CD4-positive, alpha-beta T cell treated with Interferon gamma for 1 hour (primary cell): ENCODE measurements around the gene CDH15.

Source experiments
- DNase-seq: peaks from one replicate; pipeline ENCODE4 v3.0.0-alpha.2; 2020

CDH15 gene, protein sequence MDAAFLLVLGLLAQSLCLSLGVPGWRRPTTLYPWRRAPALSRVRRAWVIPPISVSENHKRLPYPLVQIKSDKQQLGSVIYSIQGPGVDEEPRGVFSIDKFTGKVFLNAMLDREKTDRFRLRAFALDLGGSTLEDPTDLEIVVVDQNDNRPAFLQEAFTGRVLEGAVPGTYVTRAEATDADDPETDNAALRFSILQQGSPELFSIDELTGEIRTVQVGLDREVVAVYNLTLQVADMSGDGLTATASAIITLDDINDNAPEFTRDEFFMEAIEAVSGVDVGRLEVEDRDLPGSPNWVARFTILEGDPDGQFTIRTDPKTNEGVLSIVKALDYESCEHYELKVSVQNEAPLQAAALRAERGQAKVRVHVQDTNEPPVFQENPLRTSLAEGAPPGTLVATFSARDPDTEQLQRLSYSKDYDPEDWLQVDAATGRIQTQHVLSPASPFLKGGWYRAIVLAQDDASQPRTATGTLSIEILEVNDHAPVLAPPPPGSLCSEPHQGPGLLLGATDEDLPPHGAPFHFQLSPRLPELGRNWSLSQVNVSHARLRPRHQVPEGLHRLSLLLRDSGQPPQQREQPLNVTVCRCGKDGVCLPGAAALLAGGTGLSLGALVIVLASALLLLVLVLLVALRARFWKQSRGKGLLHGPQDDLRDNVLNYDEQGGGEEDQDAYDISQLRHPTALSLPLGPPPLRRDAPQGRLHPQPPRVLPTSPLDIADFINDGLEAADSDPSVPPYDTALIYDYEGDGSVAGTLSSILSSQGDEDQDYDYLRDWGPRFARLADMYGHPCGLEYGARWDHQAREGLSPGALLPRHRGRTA

DNA sequence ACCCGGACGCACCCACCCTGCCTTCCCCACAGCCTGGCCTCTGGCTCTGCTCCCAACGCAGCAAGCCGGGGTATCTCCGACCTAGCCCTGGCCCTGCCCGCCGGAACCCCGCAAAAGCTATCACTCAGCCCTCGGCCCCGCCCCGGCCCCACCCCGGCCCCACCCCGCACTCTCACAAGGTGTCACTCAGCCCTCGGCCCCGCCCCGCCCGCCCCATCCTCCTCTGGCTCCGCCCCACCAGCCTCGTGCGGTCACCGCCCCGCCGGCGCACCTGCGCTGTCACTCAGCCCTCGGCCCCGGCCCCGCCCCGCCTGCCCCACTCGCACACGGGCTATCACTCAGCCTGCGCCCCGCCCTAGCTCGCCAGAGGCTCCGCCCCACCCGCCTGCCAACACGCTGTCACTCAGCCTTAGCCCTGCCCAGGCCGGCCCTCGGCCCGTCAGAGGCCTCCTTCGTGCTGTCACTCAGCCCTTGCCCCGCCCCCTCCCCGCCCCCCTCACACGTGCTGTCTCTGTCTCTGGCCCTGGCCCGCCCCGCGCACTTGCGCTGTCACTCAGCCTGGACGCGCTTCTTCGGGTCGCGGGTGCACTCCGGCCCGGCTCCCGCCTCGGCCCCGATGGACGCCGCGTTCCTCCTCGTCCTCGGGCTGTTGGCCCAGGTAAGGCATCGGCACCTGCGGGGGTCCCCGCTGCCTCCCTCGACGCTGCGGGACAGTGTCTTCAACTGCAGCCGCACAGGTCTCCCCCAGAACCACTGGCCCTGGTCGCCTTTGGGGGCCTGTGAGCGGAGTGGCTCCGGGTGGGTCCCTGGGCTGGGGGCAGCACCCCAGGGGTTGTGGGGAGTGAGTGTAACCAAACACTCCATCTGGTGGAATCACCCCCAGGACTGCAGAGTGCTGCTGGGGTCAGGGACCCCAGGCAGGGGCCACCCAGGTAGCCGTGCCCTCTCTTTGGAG lies at the start of gene CDH15:
Gene CDH15 (plus strand): TSS at position 533 of the 955 bp plus-strand sequence. CDS start 84 bp downstream, at position 617.
- DNase-seq = peak; percentile 98

DNA sequence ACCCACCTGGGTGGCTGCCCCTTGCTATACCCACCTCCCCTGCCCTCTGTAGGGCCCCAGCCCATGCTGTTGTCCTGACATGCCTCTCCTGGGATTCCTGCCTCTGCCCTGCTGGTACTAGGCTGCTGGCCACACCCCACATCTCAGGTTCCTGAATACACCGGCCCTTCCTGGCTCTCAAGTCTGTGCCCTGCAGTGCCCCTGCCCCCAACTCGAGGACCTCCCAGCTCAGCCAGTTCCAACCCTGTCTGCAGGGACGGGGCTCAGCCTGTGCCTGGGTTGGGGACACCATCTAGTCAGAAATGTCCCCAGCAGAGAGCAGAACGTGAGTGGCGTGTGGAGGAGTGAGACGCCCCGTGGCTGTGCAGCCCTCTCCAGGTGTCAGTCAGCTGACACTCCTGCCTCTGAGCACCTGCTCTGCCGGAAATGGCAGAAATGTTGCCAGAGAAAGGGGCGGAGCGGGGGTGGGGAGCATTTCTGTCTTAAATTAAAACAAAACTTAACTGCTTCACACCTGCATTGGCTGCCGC lies 49.2 kb upstream of the CDH15 start:
- DNase-seq = peak; percentile 75

DNA sequence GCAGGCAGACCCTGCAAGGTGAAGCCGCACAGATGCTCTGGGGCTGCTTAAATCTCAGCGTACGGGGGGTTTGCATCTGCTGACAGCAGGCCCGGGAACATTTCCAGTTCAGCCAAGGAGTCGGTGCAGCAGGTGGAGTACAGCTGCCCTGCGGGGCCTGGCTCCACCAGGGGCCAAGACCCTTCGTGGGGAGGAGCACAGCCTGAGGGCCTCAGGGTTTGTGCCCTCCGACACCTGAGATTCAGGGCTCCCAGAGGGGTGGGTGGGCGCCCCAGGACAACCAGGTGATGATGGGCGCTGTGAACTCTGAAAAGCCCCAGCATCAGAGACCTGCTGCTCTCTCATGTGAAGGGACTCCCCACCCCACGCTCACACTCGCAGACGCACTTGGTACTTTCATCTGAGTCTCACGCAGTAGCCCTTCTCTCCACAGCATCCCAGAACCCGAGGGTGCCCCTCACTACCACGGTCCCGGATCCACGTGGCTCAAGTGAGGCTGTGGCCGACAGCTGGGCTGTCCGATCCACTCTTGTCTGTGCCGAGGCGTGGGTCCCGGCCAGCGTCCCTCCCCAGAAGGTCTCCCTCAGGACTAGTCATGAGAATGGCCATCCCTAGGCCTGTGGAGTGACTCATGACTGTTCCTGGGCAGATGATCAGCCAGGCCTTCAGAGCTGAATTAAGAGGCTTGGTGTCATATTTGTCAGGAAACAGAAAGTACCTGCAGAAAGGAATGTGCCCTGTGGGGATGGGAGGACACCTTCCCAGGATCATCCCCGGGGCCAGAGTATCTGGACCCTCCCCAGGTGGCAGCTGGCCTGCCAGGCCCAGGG lies 48.3 kb upstream of the CDH15 start:
- no peak for DNase-seq

DNA sequence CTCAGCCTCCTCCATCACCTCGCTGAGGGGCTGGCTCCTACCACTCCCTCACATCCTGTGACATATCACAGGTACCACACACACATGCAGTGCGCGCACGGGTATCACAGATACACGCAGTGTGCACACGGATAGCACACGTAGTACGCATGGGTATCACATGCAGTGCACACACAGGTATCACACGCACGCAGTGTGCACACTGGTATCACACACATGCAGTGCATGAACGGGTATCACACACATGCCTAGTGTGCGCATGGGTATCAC lies 47.8 kb upstream of the CDH15 start:
- no peak for DNase-seq

DNA sequence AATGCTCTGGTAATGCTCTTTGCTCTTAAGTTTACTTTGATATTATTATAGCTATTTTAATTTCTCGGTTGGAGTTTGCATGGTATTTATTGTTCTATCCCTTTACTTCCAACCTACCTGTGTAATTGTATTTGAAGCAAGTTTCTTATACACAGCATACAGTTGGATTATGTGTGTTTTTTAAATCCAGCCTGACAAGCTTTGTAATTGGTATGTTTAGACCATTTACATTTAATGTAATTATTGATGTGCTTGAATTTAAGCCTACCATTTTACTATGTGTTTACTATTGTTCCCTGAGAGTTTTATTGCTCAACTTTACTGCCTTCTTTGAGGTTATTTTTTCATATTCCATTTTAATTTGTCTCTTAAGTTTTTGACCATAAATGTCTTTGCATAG lies 42.2 kb upstream of the CDH15 start:
- DNase-seq = no peak

DNA sequence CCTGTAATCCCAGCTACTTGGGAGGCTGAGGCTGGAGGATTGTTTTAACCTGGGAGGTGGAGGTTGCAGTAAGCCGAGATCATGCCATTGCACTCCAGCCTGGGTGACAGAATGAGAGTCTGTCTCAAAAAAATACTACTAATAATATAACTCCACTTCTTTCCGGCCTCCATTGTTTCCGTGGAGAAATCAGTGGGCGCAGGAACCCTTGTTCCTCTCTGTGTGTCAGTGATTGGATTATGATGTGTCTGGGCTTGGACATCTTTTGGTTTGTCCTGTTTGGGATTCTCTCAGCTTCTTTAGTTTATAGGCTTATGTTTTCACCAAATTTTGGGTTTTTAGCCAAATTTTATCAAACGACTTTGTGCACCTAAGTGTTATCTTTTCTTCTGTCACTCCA lies 41.1 kb upstream of the CDH15 start:
- no peak for DNase-seq

DNA sequence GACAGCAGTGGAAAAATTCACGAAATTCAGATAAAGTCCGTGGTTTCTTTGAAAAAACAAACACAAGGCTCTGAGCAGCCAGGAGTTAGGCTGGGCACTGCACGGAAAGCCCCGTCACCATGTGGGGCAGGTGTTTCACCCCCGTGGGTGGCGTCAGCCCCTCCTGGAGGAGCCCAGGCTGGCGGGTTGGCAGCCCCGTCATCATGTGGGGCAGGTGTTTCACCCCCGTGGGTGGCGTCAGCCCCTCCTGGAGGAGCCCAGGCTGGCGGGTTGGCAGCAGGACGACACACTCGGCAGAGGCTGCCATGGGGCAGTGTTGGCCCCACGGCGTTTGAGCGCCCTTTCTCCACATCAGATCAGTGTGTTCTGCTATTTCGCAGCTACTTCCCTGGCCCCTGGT lies 39.8 kb upstream of the CDH15 start:
- no peak for DNase-seq

DNA sequence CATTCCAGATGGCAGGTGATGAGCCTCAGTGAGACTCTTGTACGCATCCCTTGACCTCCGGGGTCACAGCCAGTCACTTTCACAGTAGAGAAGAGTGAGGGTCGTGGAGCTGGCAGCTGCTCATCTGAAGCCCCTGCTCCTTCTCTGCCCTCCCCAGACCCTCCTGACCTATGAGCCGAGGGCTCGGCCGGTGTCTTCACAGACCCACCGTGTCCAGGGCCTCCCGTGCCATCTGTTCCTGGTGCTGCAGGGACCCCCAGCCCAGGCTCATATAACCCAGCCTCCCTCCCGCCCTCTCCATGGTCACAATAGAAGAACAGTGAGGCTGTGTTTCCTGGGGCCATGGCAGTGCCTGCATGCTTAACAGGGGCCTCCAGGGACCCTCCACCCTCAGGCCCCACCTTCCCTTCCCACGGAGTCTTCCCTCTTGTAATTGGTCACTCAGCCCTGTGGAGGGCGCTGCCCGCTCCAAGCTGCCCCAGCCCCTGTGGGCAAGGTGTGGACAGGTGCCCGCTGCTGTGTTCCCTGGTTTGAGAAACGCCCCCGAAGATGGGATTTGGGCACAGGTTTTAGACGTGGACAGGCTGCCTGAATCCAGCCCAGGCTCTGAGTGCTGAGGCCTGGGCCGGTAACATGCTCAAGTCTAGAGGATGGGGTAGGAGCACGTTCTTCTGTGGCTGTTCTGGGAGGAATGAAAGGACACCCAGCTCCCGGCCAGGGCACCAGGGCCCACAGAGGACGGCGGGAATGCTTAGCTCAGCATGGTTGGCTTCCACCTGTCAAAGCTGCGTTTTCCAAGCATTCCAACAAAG lies 39.1 kb upstream of the CDH15 start:
- no peak for DNase-seq

DNA sequence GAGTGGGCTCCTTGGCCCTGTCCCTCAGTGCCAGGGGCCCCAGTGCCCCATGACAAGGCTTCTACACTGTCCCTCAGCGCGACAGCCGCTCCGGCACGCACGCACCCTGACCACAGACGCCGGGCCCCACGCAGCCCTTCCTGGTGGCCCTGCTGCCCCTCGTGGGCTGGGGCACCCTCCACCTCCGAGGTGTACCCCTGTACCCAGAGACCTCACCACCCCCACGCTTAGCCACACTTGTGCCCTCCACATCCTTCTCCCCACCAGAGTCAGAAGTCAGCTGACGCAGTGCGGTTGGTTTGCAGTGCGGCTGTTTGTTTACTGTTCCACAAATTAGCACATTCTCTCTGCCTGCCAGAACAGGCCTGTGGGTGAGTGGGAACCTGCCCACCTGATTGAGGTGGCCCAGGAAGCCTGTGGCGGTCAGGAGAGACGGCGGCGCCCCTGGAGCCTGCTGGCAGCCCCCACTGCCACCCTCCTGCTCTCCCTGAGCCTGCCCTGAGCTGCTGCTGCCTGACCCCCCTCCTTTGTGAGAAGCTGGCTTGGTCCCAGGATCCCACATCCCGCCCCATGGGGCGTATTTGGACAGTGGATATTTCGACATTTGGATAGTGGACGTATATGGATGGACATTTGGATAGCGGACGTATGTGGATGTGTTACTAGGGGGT lies 38.0 kb upstream of the CDH15 start:
- no peak for DNase-seq

DNA sequence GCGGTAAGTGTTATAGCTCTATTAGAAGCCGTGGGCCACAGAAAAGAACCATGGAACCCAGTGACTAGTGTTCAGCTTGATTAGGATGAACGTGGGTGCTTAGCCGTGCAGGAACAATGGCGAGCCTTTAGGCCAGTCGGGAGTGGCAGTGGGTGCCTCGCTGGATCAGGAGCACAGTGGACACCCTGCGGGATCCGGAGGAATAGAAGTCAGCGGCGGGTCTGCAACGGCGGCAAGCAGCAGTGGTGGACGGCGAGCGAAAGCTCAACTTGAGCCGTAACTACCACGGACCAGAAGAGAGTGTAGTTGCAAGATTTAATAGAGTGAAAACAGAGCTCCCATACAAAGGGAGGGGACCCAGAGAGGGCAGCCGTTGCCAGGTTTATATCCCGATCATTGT lies 37.3 kb upstream of the CDH15 start:
- DNase-seq = no peak

DNA sequence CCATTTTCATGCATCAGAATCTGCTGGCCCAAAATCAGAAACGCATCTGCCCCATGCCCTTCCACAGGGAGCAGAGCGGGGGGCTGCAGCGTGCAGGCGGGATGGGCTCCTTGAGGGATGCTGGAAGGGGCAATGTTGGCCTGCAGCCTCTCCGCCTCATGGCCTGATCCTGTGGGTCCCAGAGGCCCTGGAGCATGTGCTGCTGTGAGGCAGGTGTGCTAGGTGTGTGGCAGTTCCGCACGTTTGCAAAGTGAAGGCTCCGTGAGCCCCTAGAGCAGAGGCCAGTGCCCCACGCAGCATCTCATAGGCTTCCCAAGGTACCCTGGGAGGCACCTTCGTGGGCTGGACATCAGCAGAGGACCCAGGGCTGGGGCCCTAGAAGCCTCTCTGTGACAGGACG lies 36.4 kb upstream of the CDH15 start:
- no peak for DNase-seq

DNA sequence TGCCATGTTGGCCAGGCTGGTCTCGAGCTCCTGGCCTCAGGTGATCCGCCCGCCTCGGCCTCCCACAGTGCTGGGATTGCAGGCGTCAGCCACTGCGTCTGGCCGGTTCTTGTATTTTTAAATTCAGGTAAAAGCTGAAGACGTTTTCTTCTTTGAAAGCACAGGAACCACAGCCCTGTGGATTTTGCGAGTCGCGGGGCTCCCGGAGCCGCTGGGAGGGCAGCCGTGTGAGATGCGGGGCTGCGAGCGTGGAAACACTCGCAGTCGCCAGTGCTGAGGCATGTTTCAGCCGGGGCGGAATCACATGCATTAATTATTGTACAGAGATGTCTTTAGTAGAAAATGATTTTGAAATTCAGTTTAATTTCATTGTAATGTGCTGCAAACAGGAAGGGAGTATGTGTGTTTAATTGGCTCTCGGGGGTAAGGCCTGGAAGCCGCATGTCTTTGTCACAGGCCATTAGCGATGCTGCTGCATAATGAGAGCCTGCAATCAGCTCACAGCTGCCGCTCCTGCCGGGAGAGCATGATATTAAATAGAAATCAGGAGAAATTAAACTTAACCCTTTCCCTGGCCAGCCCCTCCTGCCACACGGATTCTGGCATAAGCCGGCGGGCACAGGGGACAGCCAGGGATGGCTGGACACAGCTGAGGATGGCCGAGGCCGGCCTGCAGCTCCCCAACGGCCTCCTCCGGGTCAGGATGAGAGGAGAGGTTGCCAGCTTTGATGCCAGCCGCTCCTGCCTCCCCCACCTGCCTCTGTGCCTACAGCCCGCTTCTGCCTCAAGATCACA lies 35.4 kb upstream of the CDH15 start:
- no peak for DNase-seq

DNA sequence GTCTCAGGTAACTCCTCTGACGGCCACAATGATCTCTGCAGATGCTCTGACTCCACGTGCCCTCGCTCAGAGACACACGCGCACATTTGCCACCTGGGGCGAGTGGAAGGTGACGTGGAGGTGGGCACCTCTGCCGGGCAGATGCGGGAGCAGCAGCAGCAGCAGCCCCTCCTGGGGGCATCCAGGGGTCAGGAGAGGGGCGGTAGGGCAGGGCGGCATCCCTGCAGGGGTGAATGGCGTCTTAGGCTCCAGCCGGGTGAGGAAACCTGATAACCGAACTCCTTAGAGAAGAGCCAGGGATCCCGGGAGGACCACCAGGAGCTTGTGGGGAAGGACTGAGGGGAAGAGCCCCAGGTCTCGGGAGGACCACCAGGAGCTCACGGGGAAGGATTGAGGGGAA lies 34.6 kb upstream of the CDH15 start:
- DNase-seq = no peak

DNA sequence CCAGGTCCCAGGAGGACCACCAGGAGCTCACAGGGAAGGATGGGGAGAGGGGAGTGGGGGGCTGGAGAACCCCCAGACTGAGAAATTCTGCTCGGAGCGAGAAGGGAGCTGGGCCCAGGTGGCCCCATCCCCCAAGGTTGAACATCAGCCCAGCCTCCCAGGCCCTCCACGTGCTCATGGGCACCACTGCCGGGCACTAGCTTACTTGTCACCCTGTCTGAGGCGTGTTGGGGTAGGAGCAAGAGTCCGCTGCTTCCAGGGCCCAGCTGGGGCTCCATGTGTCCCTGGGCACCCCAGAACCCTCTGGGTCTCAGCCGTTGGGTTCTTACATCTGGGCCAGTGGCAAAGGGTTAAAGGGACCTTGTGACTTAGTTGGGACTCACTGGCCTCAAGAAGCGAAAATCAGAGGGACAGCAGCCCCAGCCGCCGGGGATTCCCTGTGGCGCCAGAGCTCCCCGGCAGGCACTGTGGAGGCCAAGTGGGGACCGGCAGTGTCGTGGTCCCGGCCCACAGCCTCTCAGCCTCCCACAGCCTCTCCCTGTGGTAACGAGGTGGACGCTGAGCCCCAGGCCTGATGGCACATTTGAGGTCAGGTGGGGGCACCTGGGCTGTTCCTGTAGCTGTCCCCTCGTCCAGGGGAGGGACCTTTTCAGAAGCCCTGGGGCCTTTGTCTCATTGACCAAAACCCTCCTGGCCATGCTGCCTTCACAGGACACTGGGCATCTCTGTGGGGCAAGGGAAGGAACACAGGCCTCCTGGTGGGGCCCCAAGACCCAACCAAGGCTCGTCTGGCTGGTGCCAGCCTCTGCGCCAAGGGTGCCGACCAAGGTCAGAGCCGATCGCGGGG lies 33.7 kb upstream of the CDH15 start:
- DNase-seq = no peak

DNA sequence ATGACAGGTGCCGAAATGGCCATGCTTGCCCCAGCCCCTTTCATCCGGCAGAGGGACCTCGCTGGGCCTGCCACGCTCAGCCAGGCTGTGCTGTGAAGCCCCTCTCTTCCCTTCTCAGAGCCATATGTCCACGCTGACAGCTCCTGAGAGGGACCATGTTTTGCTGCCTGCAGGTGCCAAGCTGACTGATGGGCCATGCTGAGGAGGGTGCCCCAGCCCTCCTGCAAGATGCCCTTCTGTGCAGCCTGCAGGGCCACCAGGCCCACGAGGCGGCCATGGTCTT lies 33.1 kb upstream of the CDH15 start:
- DNase-seq = no peak

DNA sequence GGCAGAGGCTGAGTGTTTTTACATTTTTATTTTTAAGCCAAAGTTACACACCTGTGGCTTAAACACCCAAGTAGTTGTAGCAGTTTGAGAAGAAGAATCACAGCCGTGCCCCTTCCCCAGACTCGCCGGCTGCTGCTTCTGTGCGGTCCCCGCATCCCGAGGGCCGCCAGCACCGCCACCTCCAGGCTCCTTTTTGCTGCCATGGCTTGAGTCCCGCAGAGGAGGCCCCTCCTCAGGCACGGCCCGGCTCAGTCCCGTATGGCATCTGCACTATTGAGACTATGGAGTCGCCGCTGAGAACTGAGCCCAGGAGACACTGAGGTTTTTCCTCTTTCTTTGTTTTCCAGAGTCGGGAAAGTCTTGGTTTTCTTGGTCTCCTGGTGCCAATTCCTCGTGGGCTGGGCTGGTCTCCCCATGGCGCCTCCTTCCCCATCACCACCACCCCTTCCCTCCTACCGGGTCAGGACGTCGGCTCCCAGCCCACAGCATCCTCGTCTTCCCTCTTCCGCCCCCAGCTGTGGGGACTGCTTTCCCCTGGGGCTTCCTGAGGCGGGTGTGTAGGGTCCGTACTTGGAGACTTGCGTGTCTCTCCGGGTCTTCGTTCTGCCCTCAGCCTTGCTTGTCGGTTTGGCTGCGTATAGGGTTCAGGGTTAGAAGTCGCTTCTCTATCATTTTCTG lies 32.6 kb upstream of the CDH15 start:
- no peak for DNase-seq

DNA sequence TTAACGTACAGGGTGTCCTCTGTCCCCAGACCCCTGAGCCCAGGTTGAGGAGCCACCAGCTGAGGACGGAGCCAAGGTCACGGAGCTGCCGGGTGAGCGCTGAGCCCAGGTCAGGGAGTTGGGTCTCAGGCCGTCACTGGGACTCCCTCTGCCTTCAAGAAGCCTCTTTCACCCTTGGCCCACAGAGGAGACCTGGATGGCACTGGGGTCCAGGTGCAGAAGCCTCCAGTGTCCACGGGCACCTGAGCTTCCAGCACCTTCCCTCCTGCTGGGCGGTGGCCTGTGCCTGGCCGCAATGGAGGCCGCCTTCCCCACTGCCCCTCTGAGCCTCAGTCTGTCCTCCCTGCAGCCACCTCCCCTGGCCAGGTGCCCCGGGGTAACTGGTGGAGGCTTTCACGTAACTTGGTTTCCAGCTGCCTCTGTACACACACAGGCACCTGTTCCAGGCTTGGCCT lies 31.6 kb upstream of the CDH15 start:
- DNase-seq = no peak

DNA sequence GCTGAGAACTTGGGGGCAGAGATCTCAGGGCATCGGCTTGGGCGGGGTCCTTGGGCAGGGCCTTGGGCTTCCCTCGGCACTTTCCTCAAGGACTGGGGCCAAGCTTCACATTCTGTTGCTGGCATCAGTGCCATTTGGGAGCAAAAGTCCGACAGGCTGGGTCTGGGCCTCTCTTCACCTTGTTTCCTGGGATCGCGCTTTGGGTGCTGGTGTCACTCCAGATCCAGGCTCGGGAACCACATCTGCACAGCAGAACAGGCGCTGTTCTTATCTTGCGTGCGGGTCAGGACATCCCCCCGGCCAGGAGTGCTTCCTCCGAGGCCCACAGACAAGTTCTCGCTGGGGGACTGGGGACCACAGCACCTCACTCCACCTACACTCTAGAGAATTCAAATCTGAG lies 31.1 kb upstream of the CDH15 start:
- DNase-seq = no peak
